C4-2B (cell line): ENCODE results near the gene UPP2.

Experiments used
- ZFX ChIP-seq: fragments of 450-650 bp; IDR thresholded peaks from 2 replicates; pipeline ENCODE4 v1.6.1; 2017
- TF ChIP-seq, protein P1 (sequence below): fragments of 450-650 bp; conservative IDR thresholded peaks from 2 replicates; pipeline ENCODE4 v1.5.1; 2017; ENCODE audit warnings: mild to moderate bottlenecking

DNA sequence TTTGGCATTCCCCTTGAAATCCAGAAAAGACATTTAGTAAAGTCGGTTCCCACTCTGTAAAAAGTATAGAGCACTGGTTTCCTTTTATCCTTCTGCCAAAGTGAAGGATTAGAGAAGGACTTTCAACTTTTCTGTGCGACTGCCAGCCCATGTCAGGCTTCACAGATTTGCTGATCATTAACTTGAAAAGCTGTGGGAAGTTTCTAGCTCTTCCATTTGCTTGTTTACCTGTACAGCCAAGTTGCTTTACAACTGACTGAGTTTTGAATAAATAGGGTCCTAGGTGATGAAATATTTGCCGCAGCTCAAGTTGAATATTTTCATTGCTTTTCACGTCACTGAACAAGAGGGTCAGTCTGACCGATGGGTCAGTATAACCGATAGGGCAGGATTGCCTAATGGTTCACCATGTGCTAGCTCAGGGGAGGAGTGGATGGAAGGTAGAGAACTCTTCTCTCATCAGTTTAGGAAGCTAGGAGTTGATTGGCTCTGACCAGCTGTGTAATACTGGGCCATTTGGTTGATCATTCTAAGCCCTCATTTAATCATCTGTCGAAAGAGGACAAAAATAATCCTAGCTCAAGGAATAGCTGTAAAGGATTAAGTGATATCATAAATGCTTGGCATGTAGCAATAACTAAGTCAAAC is 30.4 kb downstream of the UPP2 start:
- TF ChIP-seq, protein P1, sequence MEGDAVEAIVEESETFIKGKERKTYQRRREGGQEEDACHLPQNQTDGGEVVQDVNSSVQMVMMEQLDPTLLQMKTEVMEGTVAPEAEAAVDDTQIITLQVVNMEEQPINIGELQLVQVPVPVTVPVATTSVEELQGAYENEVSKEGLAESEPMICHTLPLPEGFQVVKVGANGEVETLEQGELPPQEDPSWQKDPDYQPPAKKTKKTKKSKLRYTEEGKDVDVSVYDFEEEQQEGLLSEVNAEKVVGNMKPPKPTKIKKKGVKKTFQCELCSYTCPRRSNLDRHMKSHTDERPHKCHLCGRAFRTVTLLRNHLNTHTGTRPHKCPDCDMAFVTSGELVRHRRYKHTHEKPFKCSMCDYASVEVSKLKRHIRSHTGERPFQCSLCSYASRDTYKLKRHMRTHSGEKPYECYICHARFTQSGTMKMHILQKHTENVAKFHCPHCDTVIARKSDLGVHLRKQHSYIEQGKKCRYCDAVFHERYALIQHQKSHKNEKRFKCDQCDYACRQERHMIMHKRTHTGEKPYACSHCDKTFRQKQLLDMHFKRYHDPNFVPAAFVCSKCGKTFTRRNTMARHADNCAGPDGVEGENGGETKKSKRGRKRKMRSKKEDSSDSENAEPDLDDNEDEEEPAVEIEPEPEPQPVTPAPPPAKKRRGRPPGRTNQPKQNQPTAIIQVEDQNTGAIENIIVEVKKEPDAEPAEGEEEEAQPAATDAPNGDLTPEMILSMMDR = no peak
- TF ChIP-seq ZFX = no peak
